ENCODE results near the gene HELB. TPM values are rescaled to one million over a fixed set of nuclear protein-coding genes. Genes with fewer than 3 reads are reported as not detected.

Gene HELB
- total RNA-seq, 2 donors from 2014 or later: 1.4 to 2.2 TPM

DNA sequence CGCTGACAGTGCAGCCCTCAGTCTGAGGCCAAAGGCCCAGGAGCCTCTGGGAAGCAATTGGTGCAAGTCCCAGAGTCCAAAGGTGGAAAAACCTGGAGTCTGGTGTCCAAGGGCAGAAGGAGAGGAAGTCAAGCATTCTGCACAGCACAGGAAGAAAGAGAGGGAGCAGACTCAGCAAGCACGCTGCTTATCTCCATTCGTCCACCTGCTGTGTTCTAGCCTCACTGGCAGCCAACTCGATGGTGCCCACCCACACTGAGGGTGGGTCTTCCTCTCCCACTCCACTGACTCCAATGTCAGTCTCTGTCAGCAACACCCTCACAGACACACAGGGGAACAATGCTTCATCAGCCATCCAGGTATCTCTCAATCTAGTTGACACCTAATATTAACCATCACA lies 38.8 kb downstream of the HELB start:
- DNase-seq (no peak), ATAC-seq (no peak)
- intact Hi-C loops (cut with DNase I): no loop called here

DNA sequence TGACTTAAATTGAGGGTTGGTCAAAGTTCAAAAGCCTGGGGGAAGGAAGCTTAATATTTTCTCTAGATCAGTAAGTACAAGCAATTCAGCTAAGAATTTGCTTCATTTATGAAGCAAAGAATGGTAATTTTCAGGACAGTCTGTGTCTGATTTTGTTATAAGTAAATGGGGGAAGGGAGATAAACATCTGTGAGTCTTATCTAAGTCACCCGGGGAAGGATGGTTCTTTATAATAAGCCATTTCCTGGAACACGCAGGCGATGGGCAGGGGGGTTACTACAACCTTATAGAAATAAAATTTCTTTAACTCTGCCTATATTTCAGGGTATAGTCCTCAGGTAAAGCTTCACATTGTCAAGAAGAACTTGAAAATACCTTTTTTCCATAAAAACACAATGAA lies 42.9 kb downstream of the HELB start:
- no peak for DNase-seq
- no peak for ATAC-seq
- intact Hi-C loops (cut with DNase I): no loop called here

DNA sequence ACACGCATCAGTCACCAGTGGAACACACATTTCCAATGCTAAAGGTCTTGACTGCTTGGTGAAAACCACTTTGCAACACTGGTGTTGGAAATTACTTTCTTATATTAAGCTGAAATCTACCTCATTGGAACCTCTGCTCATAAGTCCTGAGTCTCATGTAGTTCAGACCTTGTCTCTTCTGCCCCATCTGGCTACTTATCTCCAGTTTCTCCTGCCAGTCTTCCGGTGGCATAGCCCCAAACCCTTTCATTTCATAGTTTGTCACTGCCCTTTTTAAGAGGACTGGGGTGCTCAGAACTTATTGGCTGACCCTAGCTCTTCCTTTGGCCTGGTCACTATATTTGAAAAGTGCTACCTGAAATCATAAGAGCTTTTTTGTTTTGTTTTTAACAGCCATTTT lies 43.7 kb downstream of the HELB start:
- ATAC-seq: no peak
- intact Hi-C loops (cut with DNase I): no loop called here

DNA sequence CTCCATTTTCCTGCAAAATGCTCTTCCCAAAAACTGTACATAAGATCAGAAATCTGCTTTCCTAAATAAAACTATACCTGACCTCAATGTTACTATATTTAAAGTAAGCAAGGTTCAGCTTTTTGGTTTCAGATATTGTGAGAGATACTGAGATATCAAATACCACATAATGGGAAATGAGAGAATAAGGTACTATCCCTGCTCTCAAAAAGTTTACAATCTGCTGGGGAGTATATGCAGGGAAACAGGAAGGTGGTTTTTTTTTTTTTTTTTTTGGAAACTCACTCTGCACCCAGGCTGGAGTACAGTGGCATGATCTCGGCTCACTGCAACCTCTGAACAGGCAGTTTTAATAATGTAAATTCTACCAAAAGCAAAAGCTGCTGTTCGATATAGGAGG lies 49.0 kb downstream of the HELB start:
- intact Hi-C loops (cut with DNase I): no loop called here
- DNase-seq (no peak), ATAC-seq (no peak)

More for the DNA sequence above, 43.7 kb downstream of the HELB start:
- no peak for DNase-seq

DNA sequence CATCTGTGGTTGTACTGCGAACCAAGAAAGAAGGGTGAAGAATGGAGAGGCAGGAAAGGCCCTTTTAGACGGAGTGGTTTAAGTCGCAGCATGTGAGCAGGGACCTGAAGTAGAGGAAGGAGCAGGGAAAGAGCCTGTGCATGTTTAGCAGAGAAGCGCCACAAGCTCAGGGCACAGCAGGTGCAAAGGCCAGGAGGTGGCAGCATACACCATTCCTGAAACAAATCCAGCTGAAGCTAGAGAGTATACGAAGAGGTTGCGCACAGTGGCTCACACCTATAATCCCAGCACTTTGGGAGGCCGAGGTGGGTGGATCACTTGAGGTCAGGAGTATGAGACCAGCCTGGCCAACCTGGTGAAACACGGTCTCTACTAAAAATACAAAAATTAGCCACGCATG lies 49.9 kb downstream of the HELB start:
- no peak for DNase-seq
- intact Hi-C loops (cut with DNase I): no loop called here
- no peak for ATAC-seq

DNA sequence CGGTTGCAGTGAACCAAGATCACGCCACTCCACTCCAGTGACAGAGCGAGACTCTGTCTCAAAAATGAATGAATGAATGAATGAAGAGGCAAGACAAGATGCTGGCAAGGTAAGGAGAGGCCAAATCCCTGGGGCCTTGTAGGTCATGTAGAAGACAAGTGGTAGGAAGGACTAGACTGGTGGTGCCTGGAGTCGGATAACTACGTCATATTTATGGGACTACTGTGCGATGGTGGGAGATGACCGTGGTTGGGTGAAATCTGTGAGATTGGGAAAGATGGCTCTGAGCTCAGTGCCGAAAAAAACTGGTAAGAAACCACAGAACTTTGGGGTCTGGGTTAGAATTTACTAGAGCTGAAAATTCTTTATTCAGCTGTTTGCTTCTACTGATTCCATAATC lies 50.6 kb downstream of the HELB start:
- DNase-seq (no peak), ATAC-seq (no peak)
- intact Hi-C loops (cut with DNase I): no loop called here

DNA sequence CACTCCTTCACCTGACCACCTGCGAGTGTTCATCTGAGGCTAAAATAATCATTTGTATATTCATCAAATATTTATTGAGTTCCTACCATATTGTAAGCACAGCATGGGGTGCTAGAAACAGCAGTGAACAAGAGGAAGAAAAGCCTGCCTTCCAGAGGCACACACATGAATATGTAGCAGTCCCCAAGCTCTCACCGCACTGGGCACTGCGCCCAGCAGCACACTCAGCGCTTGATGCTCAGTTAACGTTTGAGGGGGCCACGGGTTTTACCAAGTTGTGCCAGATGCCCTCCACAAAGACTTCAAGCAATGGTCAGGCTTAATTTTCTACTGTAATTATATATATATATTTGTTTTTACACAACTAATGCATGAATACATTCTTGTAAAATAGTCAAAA lies 52.0 kb downstream of the HELB start:
- no peak for DNase-seq
- no peak for ATAC-seq
- intact Hi-C loops (cut with DNase I): no loop called here

DNA sequence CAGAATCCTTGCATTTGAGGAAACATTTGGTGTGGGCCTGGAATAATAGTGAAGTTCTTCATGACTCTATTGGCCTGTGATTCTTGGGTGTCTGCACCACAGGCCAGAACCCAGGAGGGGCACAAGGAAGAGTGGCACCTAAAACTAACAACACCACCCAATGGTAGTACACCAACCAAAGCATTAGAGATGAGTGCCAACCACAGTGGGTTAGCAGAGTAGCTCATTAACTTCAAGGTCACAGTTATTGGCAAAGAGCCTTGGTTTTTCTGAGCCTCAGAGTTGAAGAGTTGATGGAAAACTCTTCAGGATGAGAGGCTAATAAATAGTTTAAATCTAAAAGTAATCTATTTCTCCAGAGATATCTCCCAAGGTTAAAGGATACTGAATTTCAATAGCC lies 57.0 kb downstream of the HELB start:
- DNase-seq: no peak
- intact Hi-C loops (cut with DNase I): no loop called here
- ATAC-seq: no peak

DNA sequence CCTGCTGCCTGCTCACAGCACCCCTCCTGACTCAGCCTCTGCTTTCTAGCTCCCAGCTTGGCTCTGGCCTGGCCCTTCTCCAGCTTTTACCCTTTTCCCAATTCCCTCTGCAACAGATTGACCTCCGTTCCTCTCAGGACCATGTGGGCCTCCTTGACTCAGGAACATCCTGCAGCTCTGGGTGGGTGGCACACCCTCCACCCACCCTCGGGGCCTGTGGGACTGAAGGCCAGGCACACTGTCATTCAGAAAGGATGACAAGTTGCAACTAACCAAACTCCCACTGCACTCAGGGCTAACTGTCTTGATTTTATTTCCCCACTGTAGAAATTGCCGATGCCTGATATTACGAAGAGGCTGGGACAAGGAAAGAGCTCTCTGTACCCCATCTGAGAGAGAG lies 59.4 kb downstream of the HELB start:
- no peak for DNase-seq
- ATAC-seq: no peak
- intact Hi-C loops (cut with DNase I): no loop called here

DNA sequence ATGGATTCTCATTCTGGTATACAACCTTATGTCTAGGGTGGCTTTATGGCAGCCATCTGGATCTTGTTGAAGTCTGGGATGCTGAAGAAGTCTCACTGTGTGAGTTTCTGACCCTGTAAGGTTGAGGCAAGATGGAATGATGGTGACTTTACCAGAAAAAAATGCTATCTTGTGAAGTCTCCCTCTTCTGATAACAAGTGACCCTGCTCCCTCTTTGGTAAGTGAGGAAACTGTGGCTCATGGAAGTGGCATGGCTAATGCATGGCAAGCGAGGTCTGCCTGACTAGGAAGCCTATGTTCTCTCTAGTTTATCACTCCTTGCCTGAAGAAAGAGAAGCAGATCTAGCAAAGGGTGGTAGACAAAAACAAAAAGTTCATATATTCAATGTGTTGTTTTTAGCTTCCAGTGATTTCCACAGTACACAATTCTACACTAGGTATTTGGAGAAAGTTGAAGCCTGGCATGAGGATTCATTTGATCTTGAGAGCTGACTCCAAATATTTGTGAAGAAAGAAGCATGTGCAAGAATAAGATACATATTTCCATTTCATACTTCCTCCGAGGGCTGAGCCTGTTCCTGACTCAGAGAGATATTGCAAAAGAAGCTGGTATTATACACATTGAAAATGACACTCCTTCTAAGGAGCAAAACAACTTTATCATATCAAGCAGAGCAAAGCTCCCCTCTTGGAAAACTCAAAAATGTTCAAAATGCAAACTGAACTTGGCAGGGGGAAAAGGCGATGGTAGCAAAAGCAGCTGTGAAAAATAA lies 63.6 kb downstream of the HELB start:
- intact Hi-C loops (cut with DNase I): no loop called here
- ATAC-seq (peak in 1 of 2 donors; percentile 68), DNase-seq (no peak)

DNA sequence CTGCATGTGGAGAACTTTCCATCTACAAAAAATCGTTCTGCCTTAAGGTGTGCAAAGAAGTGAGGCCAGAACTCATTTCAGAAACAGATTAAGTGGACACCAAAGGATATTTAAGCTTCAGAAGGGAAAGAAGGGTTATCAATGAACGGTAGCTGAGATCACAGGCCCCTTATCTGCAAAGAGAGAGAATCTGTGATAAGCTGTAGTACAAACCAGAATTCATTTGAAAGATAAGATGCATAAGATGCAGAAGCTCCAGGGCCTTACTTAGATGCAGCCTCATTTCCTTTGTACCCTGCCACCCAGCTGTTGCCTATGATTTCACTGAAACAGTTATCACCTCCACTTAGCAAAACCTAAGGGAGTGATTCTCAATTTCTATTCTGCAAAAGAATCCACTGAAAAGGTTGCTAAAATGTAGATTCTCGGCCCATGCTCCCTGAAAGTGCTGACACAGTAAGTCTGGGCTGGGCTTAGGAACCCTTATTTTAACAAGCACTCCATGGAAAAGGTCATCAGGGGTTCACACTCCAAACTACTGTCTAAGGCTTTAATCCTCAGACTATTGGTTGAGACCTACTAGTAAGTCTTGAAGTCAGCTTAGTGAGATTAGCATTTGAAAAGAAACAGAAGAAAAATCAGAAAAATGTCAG lies 64.8 kb downstream of the HELB start:
- no peak for ATAC-seq

DNA sequence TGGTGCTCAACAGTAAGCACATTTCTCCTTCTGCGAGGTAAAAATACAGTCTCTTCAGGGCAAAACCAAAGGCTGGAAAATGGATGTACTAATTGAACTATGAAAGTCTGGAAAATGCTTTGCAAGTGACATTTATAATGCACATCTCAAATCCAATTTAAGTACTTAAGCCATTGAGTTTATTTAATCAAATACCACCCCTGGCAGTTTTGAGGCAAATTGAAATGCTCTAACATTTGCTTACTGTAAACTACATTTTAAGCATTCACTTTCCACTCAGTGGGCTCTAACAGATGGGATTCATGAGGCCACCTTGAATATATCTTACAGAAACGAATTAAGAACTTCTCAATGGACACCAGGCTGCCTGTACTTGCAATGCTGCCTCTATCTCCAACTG lies 69.7 kb downstream of the HELB start:
- intact Hi-C loops (cut with DNase I): no loop called here
- DNase-seq (no peak), ATAC-seq (no peak)

More for the DNA sequence above, 64.8 kb downstream of the HELB start:
- DNase-seq: no peak
- intact Hi-C loops (cut with DNase I): no loop called here

DNA sequence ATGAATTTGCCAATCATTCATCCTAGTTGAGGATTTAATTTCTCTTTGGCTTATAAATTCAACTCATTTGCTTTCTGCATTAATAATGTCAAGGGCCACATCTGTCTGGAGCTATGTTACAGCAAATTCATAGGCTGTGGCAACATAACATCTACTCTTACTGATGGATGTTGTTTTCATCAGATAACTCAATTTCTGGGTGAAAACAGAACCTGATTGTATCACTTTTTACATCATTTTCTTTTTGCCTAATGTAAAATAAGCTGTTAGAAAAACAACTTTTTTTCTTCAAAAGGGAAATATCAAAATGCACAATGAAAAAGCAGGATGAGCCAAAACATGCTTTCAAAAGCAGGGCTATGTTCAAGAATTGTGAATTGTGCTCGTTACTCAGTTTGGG lies 73.3 kb downstream of the HELB start:
- DNase-seq (no peak), ATAC-seq (no peak)
- intact Hi-C loops (cut with DNase I): no loop called here

DNA sequence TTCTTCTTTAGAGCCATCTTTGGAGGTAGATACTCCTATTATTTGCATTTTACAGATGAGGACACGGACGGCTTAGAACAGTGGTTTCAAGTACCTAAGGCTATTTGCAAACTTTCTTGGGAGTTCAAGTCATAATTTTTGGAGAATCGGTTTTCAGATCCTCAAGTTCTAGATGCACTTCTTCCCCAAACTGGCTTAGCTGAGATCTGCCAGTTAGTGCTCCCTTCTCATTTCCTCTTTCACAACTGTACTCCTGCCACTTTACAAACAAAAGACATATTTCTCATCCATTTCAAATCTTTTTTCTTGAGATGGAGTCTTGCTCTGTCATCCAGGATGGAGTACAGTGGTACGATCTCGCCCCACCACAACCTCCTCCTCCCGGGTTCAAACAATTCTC lies 77.3 kb downstream of the HELB start:
- no peak for DNase-seq
- intact Hi-C loops (cut with DNase I): no loop called here
- no peak for ATAC-seq

DNA sequence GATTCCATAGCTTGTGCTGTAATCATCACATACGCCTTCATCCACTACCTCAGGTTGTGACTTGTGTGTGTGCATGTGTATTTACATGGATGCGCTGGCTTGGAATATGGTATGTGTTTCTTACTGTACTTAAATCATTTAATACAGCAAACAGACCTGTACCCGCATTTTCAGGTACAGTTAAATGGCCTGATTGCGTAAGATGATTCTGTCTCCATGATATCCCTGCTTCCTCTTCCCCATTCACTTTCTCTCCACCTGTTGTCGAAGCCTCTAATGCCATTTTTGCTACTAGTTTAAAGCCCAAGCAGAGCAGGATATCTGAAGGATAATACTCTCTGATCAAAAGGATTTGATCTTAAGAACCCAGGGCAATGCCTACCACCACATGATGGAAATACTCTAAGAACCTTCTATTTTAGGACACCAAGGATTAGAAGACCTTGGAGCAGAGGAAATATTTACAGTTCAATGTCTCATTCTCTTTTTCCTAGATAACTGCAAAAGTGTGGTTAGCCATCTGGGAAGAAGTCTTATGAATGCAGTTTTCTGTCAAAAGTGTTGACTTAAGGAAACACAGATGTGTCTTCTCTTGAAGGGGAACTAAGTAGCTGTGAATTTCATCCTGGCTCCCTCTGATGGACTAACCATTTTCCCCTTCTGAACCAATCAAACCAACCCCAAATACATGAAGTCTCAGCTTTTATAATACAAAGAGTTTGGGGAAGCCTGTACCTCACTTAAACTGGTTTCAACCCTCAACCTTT lies 78.7 kb downstream of the HELB start:
- intact Hi-C loops (cut with DNase I): no loop called here
- ATAC-seq (no peak), DNase-seq (no peak)

DNA sequence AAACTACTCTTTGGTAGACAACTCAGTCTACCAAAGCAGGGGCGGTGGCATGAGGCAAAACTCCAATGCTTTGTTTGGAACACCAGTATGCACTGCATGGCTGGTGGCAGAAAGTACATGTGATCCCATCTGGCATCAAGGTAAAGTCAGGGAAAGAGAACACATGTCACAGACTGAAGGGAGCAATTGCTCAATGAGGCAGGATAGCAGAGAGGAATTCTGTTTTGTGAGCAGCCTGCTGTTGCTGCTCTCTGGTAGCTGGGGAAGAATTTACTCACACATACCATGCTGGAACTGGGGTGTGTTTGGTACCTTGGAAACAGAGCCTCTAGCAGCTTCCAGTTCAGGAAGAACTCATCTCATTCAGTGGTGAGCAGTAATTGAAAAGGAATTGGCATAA lies 84.8 kb downstream of the HELB start:
- ATAC-seq (no peak), DNase-seq (no peak)
- intact Hi-C loops (cut with DNase I): no loop called here

Data from left cardiac atrium (tissue), 4 donors.